OCI-LY1 (cell line): ENCODE measurements around the gene PDK3.

Experiments used
- H2AFZ ChIP-seq: fragments of 200-600 bp; sonication (generic), shearing (Covaris generic); 2 replicates; pipeline ENCODE4 v1.6.0; 2014; ENCODE audit warnings: antibody characterized with exemption, mild to moderate bottlenecking, low read length
- H3F3A ChIP-seq: fragments of 200-600 bp; sonication (generic), shearing (Covaris generic); 2 replicates; pipeline ENCODE4 v1.6.0; 2014; ENCODE audit warnings: mild to moderate bottlenecking, antibody characterized with exemption, low read length, moderate library complexity; ENCODE audit not compliant: insufficient read depth
- H3K27ac ChIP-seq: fragments of 200-600 bp; sonication (generic); 2 replicates; pipeline ENCODE4 v1.5.1; 2014; ENCODE audit warnings: low read length, mixed run types, mild to moderate bottlenecking, low read depth; ENCODE audit not compliant: poor library complexity, severe bottlenecking
- H3K27me3 ChIP-seq: fragments of 200-600 bp; sonication (generic); 2 replicates; pipeline ENCODE4 v1.6.0; 2014; ENCODE audit warnings: antibody characterized with exemption, mild to moderate bottlenecking, low read length, moderate library complexity; ENCODE audit not compliant: insufficient read depth
- H3K36me3 ChIP-seq: fragments of 200-600 bp; sonication (generic); 2 replicates; pipeline ENCODE4 v1.6.1; 2014; ENCODE audit warnings: mild to moderate bottlenecking, antibody characterized with exemption, low read length, moderate library complexity, mixed read lengths; ENCODE audit not compliant: insufficient read depth
- H3K4me1 ChIP-seq: fragments of 200-600 bp; sonication (generic); 2 replicates; pipeline ENCODE4 v1.5.1; 2014; ENCODE audit warnings: mild to moderate bottlenecking, low read length, moderate library complexity; ENCODE audit not compliant: insufficient read depth, severe bottlenecking
- H3K4me2 ChIP-seq: fragments of 200-600 bp; sonication (generic), shearing (Covaris generic); 2 replicates; pipeline ENCODE4 v1.6.1; 2014; ENCODE audit warnings: low read length
- H3K4me3 ChIP-seq: fragments of 200-600 bp; sonication (generic); 2 replicates; pipeline ENCODE4 v1.5.1; 2014; ENCODE audit warnings: low read length, low read depth, mild to moderate bottlenecking, mixed read lengths; ENCODE audit not compliant: poor library complexity, severe bottlenecking
- H3K79me2 ChIP-seq: fragments of 200-600 bp; shearing (Covaris generic); 2 replicates; pipeline ENCODE4 v1.6.1; 2016; ENCODE audit warnings: mixed run types, low read length, mixed read lengths; ENCODE audit not compliant: insufficient read depth
- H3K9ac ChIP-seq: fragments of 200-600 bp; sonication (generic), shearing (Covaris generic); 2 replicates; pipeline ENCODE4 v1.6.1; 2014; ENCODE audit warnings: mild to moderate bottlenecking, low read length, mixed read lengths
- H3K9me2 ChIP-seq: fragments of 200-600 bp; sonication (generic), shearing (Covaris generic); 2 replicates; pipeline ENCODE4 v1.6.1; 2014; ENCODE audit warnings: low read depth, mild to moderate bottlenecking, low read length, mixed read lengths
- H3K9me3 ChIP-seq: fragments of 200-600 bp; shearing (Covaris generic); 2 replicates; pipeline ENCODE4 v1.6.1; 2014; ENCODE audit warnings: low read length, mixed read lengths
- H4K20me1 ChIP-seq: fragments of 200-600 bp; sonication (generic), shearing (Covaris generic); 2 replicates; pipeline ENCODE4 v1.6.0; 2016; ENCODE audit warnings: mild to moderate bottlenecking, low read length; ENCODE audit not compliant: insufficient read depth
- EZH2 ChIP-seq: fragments of 200-600 bp; sonication (generic), shearing (Covaris generic); IDR thresholded peaks from 2 replicates; pipeline ENCODE4 v1.8.0; 2017; ENCODE audit warnings: borderline replicate concordance, mixed run types, mild to moderate bottlenecking, antibody characterized with exemption, low read length, moderate library complexity, mixed read lengths
- TF ChIP-seq, protein P1 (sequence below): fragments of 200-600 bp; sonication (generic), shearing (Covaris generic); IDR thresholded peaks from 2 replicates; pipeline ENCODE4 v1.5.1; 2017; ENCODE audit warnings: mild to moderate bottlenecking, antibody characterized with exemption, low read length, moderate library complexity, mixed read lengths

Gene PDK3

DNA sequence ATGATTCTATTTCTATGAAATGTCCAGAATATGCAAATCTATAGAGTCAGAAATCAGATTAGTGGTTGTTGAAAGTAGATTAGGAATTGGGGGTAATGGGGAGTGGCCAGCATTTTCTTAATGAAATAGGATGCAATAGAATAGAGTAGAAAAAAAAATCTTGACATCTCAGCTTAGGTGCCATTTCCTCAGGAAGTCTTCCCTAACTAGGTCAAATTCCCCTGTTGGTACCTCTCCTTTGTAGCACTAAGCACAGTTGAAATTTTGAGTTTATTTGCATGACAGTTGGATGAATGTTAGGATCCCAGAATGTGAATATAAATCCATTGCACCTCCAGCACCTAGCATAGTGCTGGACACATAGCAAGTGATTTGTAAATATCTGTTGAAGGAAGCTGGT is 30.0 kb upstream of the PDK3 start:
- Histone ChIP-seq H3K79me2 (no peaks in the 10 kb centered on the region), H3K27me3 (no peaks in the 10 kb centered on the region), H3K27ac (no peak overlapping the region), H4K20me1 (no peaks in the 10 kb centered on the region), H3F3A (no peaks in the 10 kb centered on the region), H3K4me2 (no peak overlapping the region), H3K4me1 (no peaks in the 10 kb centered on the region), H3K9me2 (no peaks in the 10 kb centered on the region), H3K9me3 (no peaks in the 10 kb centered on the region), H2AFZ (no peak overlapping the region), H3K4me3 (no peak overlapping the region), H3K36me3 (no peaks in the 10 kb centered on the region), H3K9ac (no peak overlapping the region)
- TF ChIP-seq, protein P1, sequence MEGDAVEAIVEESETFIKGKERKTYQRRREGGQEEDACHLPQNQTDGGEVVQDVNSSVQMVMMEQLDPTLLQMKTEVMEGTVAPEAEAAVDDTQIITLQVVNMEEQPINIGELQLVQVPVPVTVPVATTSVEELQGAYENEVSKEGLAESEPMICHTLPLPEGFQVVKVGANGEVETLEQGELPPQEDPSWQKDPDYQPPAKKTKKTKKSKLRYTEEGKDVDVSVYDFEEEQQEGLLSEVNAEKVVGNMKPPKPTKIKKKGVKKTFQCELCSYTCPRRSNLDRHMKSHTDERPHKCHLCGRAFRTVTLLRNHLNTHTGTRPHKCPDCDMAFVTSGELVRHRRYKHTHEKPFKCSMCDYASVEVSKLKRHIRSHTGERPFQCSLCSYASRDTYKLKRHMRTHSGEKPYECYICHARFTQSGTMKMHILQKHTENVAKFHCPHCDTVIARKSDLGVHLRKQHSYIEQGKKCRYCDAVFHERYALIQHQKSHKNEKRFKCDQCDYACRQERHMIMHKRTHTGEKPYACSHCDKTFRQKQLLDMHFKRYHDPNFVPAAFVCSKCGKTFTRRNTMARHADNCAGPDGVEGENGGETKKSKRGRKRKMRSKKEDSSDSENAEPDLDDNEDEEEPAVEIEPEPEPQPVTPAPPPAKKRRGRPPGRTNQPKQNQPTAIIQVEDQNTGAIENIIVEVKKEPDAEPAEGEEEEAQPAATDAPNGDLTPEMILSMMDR: no peak
- no peak for TF ChIP-seq EZH2

DNA sequence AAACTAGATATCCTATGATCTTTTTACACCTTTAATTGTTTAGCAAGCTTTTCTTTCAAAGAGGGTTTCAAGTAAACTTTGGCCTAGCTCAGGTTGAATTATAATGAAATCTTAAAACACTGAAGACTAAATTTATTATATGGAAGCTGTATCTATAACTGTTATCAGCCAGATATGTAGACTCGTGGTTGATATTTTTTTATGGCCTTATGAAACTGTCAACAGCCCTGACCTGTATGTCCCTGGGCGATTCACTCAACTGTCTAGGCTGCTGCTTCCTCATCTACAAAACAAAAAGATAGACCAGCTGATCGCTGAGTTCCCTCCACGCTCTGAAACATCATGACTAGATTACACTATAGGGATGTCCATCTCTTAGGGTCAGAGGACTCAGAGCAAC is 21.2 kb upstream of the PDK3 start:
- Histone ChIP-seq H3K9me2 (no peaks in the 10 kb centered on the region), H3K27me3 (no peaks in the 10 kb centered on the region), H3K36me3 (no peaks in the 10 kb centered on the region), H3K4me2 (no peak overlapping the region), H3K9me3 (no peaks in the 10 kb centered on the region), H3K9ac (no peak overlapping the region), H3K27ac (no peak overlapping the region), H3K4me3 (no peak overlapping the region), H4K20me1 (no peaks in the 10 kb centered on the region), H3K4me1 (no peaks in the 10 kb centered on the region), H3F3A (no peaks in the 10 kb centered on the region), H2AFZ (no peak overlapping the region), H3K79me2 (no peaks in the 10 kb centered on the region)
- no peak for TF ChIP-seq EZH2
- TF ChIP-seq, protein P1: no peak

DNA sequence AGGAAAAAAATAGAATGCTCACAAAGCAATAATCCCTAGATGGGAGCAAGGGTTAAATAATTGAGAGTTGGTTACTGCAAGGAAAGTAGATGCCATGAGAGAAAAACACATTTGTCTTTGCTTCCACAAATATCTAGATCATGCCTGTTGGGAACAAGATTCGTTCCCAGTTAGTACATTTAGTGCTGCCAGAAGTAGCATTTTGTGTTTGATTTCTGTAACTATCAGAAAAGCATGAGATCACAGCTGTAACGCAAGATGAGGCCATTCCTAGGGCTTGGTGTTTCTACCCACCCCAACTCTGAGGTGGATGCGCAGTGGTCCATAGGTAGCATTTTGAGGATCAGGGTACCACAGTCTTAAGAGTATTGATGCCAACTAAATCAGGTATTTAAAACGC is 20.4 kb upstream of the PDK3 start:
- no peak overlapping the region for H3K4me3 ChIP-seq
- TF ChIP-seq, protein P1: no peak
- no peak for TF ChIP-seq EZH2
- no peaks in the 10 kb centered on the region for H3K4me1 ChIP-seq
- H2AFZ ChIP-seq: no peak overlapping the region
- no peaks in the 10 kb centered on the region for H3F3A ChIP-seq
- H3K9me2 ChIP-seq: no peaks in the 10 kb centered on the region
- H3K79me2 ChIP-seq: no peaks in the 10 kb centered on the region
- H3K4me2 ChIP-seq: no peak overlapping the region
- H3K9me3 ChIP-seq: no peaks in the 10 kb centered on the region
- H3K27ac ChIP-seq: no peak overlapping the region
- H3K27me3 ChIP-seq: no peaks in the 10 kb centered on the region
- no peaks in the 10 kb centered on the region for H3K36me3 ChIP-seq
- H4K20me1 ChIP-seq: no peaks in the 10 kb centered on the region
- H3K9ac ChIP-seq: no peak overlapping the region
